Endothelial cell of umbilical vein (primary cell): ENCODE data around the gene GPBP1L1. TPM values are rescaled to one million over a fixed set of nuclear protein-coding genes. Genes with fewer than 3 reads are reported as not detected.

Experiments
- BruUV-seq: library from RNA; stranded (reverse); fragments of 400-500 nt; replicated peaks from 2 replicates; lab custom pipeline; 2021; lab: Mats Ljungman, UMichigan
- CTCF ChIA-PET: fragments of 300-600, 350-600 bp; sonication (Branson Sonifier 250); formaldehyde crosslinking; loops from one replicate; lab custom pipeline; 2021; ENCODE audit warnings: antibody characterized with exemption, inconsistent platforms; lab: Charles Lee
- POLR2A ChIA-PET: fragments of 300-600, 350-600 bp; sonication (Branson Sonifier 250); formaldehyde crosslinking; loops from one replicate; lab custom pipeline; 2021; ENCODE audit warnings: antibody characterized with exemption, inconsistent platforms; lab: Charles Lee
- DNase-seq: peaks from one replicate; pipeline ENCODE4 v3.0.0-alpha.2; 2011; ENCODE audit warnings: low read depth, low spot score
- FAIRE-seq: peaks from 2 replicates; lab custom pipeline; 2011; peaks lifted over from hg19 to GRCh38; lab: Jason Lieb, UNC
- H2AFZ ChIP-seq: 2 replicates; pipeline ENCODE4 v1.6.0; 2012; ENCODE audit warnings: low read depth, low read length, control low read depth, inconsistent platforms
- H3K27ac ChIP-seq: 2 replicates; pipeline ENCODE4 v1.5.1; 2011; ENCODE audit warnings: low read depth, mild to moderate bottlenecking, control low read depth, low read length, moderate library complexity; ENCODE audit not compliant: insufficient read depth
- H3K27me3 ChIP-seq, 2 experiments: 2 replicates each; pipeline versions ENCODE4 v1.6.0 to v1.6.1; 2011; ENCODE audit warnings: low read length in 2 of 2, mixed read lengths in 1 of 2; ENCODE audit not compliant: control insufficient read depth in 2 of 2, insufficient read depth in 2 of 2
- H3K36me3 ChIP-seq, 2 experiments: 2 replicates in 1 of 2; 3 replicates in 1 of 2; pipeline ENCODE4 v1.5.1; 2011; ENCODE audit warnings: low read length in 2 of 2, mild to moderate bottlenecking in 1 of 2, moderate library complexity in 1 of 2; ENCODE audit not compliant: control insufficient read depth in 2 of 2, insufficient read depth in 2 of 2; ENCODE audit errors: extremely low read depth in 1 of 2
- H3K4me1 ChIP-seq: 3 replicates; pipeline ENCODE4 v1.5.1; 2011; ENCODE audit warnings: mild to moderate bottlenecking, low read length; ENCODE audit not compliant: control insufficient read depth, insufficient read depth; ENCODE audit errors: extremely low read depth
- H3K4me2 ChIP-seq: 2 replicates; pipeline ENCODE4 v1.6.1; 2011; ENCODE audit warnings: low read length, control low read depth, mixed read lengths; ENCODE audit not compliant: insufficient read depth
- H3K4me3 ChIP-seq, 3 experiments: fragments of 200-600 bp in 1 of 3; sonication (generic), shearing (Covaris generic) in 1 of 3; replicated peaks in 1 of 3; 2 replicates each; pipeline ENCODE4 v1.5.1; 2011 to 2016; ENCODE audit warnings: control low read depth in 3 of 3, low read length in 3 of 3, mild to moderate bottlenecking in 2 of 3, inconsistent platforms in 1 of 3, low read depth in 1 of 3, moderate library complexity in 1 of 3; ENCODE audit not compliant: insufficient read depth in 1 of 3
- H3K79me2 ChIP-seq: 2 replicates; pipeline ENCODE4 v1.6.0; 2012; ENCODE audit warnings: low read length, inconsistent platforms; ENCODE audit not compliant: control insufficient read depth, insufficient read depth
- H3K9ac ChIP-seq: replicated peaks from 2 replicates; pipeline ENCODE3; 2011; ENCODE audit warnings: low read length, control low read depth; ENCODE audit not compliant: insufficient read depth; ENCODE audit errors: extremely low read depth
- H3K9me1 ChIP-seq: replicated peaks from 3 replicates; pipeline ENCODE4 v1.6.0; 2011; ENCODE audit warnings: mild to moderate bottlenecking, low read length; ENCODE audit not compliant: control insufficient read depth, insufficient read depth; ENCODE audit errors: extremely low read depth
- H3K9me3 ChIP-seq: replicated peaks from 2 replicates; pipeline ENCODE4 v1.5.1; 2012; ENCODE audit warnings: low read length, inconsistent platforms; ENCODE audit not compliant: control insufficient read depth, insufficient read depth
- H4K20me1 ChIP-seq: replicated peaks from 2 replicates; pipeline ENCODE3; 2011; ENCODE audit warnings: mild to moderate bottlenecking, low read length; ENCODE audit not compliant: control insufficient read depth, insufficient read depth; ENCODE audit errors: extremely low read depth
- EZH2 ChIP-seq: IDR thresholded peaks from 2 replicates; pipeline ENCODE4 v1.6.1; 2012; ENCODE audit warnings: borderline replicate concordance, low read depth, mild to moderate bottlenecking, moderate library complexity, low read length, inconsistent platforms; ENCODE audit not compliant: severe bottlenecking
- GATA2 ChIP-seq: IDR thresholded peaks from 2 replicates; pipeline ENCODE4 v1.7.0; 2011; ENCODE audit warnings: low read depth, mild to moderate bottlenecking, moderate library complexity, mixed read lengths, low read length; ENCODE audit not compliant: insufficient read length, insufficient read depth
- MYC ChIP-seq: IDR thresholded peaks from one replicate; pipeline ENCODE4 v1.6.1; 2011; ENCODE audit warnings: mild to moderate bottlenecking, low read depth, low read length
- POLR2A ChIP-seq: IDR thresholded peaks from 2 replicates; pipeline ENCODE4 v1.6.1; 2012; ENCODE audit warnings: low read depth, mild to moderate bottlenecking, control low read depth, low read length
- dilution Hi-C: fragments of 300-500 bp; cut with MboI; formaldehyde crosslinking; loops from one replicate; pipeline ENCODE4 v1.15.0; 2019; ENCODE audit warnings: low sequenced_read_pairs; ENCODE audit not compliant: extremely low pct_ligation_motif_present
- intact Hi-C: fragments of 100-400 bp; cut with micrococcal nuclease; formaldehyde crosslinking; loops from one replicate; pipeline ENCODE4 v1.10.0; 2022
- polyA plus RNA-seq, 4 experiments: library from polyadenylated mRNA; depleted of rRNA in 3 of 4; stranded (reverse) in 3 of 4; unstranded in 1 of 4; fragments of >200 nt; gene quantifications; 2 replicates each; pipeline versions ENCODE4 v1.2.1 to v1.2.3, GENCODE V29; 2011 to 2012; ENCODE audit warnings: missing spikeins in 1 of 4
- total RNA-seq: library from RNA; stranded (reverse); gene quantifications from 2 replicates; pipeline ENCODE4 v1.2.3, GENCODE V29; 2021
- TF ChIP-seq, protein P1 (sequence below), 2 donors: IDR thresholded peaks; 1 replicate in 1 of 2; 2 replicates in 1 of 2; pipeline ENCODE4 v1.5.1; 2011; ENCODE audit warnings: low read length in 2 of 2, mild to moderate bottlenecking in 2 of 2, moderate library complexity in 2 of 2, control low read depth in 1 of 2, inconsistent platforms in 1 of 2, low read depth in 1 of 2; ENCODE audit not compliant: insufficient read depth in 1 of 2; ENCODE audit errors: extremely low read depth in 1 of 2
- TF ChIP-seq, protein P2 (sequence below): IDR thresholded peaks from 2 replicates; pipeline ENCODE4 v1.6.1; 2011; ENCODE audit not compliant: insufficient read depth, insufficient read length

GPBP1L1 gene
- total and polyA plus RNA-seq, 2 donors (not counting 3 experiments of a cell fraction or from before 2014, with no cell fraction given): 35.0 to 89.7 TPM

GRCh38 chr1:45643978-45644377 lies 42.4 kb downstream of the GPBP1L1 start:
- POLR2A ChIA-PET: no interaction called here
- Histone ChIP-seq H3K36me3 (peaks cover 4 to 14% of the 10 kb centered on the region in 2 experiments), H3K27ac (no peak overlapping the region), H3K4me2 (no peak overlapping the region), H3K9me1 (no peaks in the 10 kb centered on the region), H3K27me3 (no peaks in the 10 kb centered on the region), H3K4me1 (peaks cover 9% of the 10 kb centered on the region), H4K20me1 (no peaks in the 10 kb centered on the region), H3K9ac (no peak overlapping the region), H3K9me3 (no peaks in the 10 kb centered on the region), H2AFZ (no peak overlapping the region), H3K79me2 (peaks cover 5% of the 10 kb centered on the region), H3K4me3 (no peak overlapping the region)
- CTCF ChIA-PET: interaction anchor here (0.9 kb wide), 1 partner anchor 15 kb away, joined by 3 read pairs; no protein-coding TSS in a partner anchor
- dilution Hi-C loops: no loop called here
- no peak for DNase-seq
- intact Hi-C loops: no loop called here
- TF ChIP-seq POLR2A (no peak), MYC (no peak), EZH2 (no peak), GATA2 (no peak)
- TF ChIP-seq, protein P1, sequence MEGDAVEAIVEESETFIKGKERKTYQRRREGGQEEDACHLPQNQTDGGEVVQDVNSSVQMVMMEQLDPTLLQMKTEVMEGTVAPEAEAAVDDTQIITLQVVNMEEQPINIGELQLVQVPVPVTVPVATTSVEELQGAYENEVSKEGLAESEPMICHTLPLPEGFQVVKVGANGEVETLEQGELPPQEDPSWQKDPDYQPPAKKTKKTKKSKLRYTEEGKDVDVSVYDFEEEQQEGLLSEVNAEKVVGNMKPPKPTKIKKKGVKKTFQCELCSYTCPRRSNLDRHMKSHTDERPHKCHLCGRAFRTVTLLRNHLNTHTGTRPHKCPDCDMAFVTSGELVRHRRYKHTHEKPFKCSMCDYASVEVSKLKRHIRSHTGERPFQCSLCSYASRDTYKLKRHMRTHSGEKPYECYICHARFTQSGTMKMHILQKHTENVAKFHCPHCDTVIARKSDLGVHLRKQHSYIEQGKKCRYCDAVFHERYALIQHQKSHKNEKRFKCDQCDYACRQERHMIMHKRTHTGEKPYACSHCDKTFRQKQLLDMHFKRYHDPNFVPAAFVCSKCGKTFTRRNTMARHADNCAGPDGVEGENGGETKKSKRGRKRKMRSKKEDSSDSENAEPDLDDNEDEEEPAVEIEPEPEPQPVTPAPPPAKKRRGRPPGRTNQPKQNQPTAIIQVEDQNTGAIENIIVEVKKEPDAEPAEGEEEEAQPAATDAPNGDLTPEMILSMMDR (IDR thresholded peaks at IDR 0.05; ENCODE audit: extremely low read depth in 1 of 2, insufficient read depth in 1 of 2, low read depth in 1 of 2, low read length in 2 of 2): no peak
- FAIRE-seq: no peak
- no TSS peak for BruUV-seq

DNA sequence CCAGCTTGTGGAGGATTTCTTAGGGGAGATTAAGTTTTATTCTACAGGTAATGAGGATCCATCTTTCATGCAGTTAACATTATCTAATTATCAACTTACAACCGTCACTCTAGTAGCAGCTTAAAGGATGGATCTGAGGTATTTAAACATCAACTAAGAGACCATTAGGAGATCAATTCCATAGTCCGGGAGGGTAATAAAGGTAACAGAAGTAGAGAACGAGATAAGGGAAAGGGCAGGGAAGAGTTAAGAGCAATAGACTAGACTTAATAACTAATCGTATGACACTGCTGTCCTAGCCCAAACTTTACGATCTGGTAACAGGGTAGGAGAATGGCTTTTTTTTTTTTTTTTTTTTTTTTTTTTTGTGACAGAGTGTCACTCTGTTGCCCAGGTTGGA lies 43.0 kb downstream of the GPBP1L1 start:
- intact Hi-C loops (no loop called here), dilution Hi-C loops (no loop called here)
- H3K27ac ChIP-seq: no peak overlapping the region
- CTCF ChIA-PET: no interaction called here
- H3K27me3 ChIP-seq: no peaks in the 10 kb centered on the region
- H3K9me3 ChIP-seq: no peaks in the 10 kb centered on the region
- H3K9me1 ChIP-seq: no peaks in the 10 kb centered on the region
- H3K4me3 ChIP-seq: no peak overlapping the region
- DNase-seq: no peak
- BruUV-seq: no TSS peak
- no peak overlapping the region for H2AFZ ChIP-seq
- TF ChIP-seq, protein P2, sequence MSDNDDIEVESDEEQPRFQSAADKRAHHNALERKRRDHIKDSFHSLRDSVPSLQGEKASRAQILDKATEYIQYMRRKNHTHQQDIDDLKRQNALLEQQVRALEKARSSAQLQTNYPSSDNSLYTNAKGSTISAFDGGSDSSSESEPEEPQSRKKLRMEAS: no peak
- TF ChIP-seq GATA2 (no peak), EZH2 (no peak), POLR2A (no peak)
- peaks cover 6 to 14% of the 10 kb centered on the region in 2 experiments for H3K36me3 ChIP-seq
- POLR2A ChIA-PET: no interaction called here
- H3K79me2 ChIP-seq: peaks cover 5% of the 10 kb centered on the region
- H3K9ac ChIP-seq: no peak overlapping the region
- peaks cover 9% of the 10 kb centered on the region for H3K4me1 ChIP-seq
- no peaks in the 10 kb centered on the region for H4K20me1 ChIP-seq
- no peak for FAIRE-seq
- no peak overlapping the region for H3K4me2 ChIP-seq
